SIG-M5 treated with dmso at 0.1 percent for 504 hours (cell line): ENCODE data around the gene METTL8.
A peak's percentile ranks its signal among the peaks of the same experiment; 100 is the strongest.
"Not testable (repeated sequence)": the region's sequence is repeated elsewhere in the genome, so short reads cannot be mapped to it uniquely, and the experiment has no call there.

Source experiments
- DNase-seq: peaks from one replicate; lab custom pipeline; 2025; ENCODE audit not compliant: unreplicated experiment; lab: John Stamatoyannopoulos, UW

The METTL8 gene

DNA sequence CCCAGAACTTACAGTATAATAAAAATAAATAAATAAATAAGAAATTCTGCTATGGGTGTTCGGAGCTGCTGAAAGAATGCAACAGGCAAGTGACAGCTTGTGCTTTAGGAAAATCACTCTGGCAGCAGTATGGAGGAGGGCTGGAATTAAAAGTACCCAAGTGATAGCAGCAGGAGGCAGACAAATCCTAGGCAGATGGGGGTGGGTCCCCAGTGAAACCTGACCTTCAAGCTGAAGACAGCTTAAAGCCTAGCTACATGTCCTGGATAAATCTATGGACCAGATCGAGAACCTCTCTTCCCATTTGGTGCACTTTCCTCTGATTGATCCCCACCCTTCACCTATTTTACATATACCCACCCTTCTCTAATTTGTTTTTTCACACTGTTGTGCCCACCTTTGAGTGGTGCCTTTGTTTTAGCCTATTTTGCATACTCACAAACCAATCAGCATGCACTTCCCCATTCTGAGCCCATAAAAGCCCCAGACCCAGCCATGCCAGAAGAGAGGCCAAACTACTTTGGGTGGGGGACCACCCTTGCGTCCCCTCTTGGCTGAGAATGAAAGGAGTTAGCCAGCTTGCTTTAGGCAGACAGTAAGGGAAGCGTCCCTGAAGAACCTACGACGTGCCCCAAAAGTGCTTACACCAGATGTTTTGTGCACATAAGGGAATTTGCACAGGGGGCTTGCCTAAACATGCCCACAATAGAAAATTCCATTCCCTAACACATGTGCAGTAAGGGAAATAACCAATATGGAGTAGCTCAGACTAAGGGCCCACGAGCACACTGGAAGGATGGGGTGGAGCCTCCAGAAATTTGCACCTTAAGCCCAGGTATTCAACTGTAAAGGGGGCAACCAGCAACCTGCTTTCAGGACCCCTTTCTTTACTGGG lies 3.0 kb downstream of the METTL8 start:
- no peak for DNase-seq

DNA sequence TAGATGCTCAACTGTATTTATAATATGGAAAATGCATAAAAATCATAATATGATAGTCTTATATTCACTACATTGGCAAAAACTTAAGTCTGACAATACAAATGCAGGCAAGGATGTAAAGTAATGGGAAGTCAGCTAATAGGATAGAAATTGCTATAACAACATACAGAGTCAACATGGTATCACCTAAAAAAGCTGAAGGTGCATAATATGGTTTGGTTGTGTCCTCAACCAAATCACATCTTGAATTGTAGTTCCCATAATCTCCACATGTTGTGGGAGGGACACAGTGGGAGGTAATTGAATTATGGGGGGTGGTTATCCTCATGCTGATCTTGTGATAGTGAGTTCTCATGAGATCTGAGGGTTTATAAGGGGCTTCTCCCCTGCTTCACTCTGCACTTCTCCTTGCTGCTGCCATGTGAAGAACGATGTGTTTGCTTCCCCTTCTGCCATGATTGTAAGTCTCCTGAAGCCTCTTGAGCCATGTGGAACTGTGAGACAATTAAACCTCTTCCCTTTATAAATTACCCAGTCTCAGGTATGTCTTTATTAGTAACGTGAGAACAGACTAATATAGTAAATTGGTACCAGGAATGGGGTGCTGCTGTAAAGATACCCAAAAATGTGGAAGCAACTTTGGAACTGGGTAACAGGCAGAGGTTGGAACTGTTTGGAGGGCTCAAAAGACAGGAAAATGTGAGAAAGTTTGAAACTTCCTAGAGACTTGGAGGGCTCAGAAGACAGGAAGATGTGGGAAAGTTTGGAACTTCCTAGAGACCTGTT lies 10.9 kb downstream of the METTL8 start:
- DNase-seq = not testable (repeated sequence)

GRCh38 chr2:171420728-171421563 lies 12.8 kb downstream of the METTL8 start:
- DNase-seq = no peak

GRCh38 chr2:171419333-171419732 lies 14.5 kb downstream of the METTL8 start:
- no peak for DNase-seq

GRCh38 chr2:171416009-171416926 lies 17.5 kb downstream of the METTL8 start:
- DNase-seq = peak; percentile 75

DNA sequence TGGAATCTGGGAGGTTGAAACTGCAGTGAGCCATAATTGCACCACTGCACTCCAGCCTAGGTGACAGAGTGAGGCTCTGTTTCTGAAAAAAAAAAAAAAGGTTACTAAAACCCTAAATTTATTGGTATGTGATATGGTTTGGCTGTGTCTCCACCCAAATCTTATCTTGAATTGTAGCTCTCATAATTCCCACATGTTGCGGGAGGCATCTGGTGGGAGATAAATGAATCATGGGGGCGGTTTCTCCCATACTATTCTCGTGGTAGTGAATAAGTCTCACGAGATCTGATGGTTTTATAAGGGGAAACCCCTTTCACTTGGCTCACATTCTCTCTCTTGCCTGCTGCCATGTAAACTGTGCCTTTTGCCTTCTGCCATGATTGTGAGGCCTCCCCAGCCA lies 19.1 kb downstream of the METTL8 start:
- DNase-seq = not testable (repeated sequence)

DNA sequence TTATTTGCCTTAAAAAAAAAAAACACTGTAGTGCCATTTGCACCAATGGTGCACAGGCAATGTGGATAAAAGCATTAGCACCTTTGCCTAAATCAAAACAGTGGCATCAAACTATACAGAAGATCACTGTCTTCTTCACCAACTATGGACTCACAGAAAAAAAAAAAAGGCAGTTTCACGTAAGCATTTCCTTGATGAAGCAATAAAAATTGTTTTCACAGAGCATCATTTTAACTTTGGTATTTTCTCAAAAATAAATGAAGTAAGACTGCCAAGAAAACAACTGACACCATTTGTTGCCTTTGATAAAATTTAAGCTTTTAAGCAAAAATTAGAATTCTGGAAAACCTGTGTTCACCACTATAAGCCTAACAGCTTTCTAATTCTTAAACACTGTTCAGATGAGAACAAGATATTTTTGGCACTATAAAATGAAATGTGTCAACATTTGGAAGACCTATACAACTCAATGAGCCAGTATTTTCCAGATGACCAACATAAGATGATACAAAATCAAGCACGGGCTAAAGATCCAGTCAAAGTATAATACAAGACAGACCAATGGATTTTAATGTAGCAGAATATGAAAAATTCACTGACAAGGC lies 21.1 kb downstream of the METTL8 start:
- no peak for DNase-seq

DNA sequence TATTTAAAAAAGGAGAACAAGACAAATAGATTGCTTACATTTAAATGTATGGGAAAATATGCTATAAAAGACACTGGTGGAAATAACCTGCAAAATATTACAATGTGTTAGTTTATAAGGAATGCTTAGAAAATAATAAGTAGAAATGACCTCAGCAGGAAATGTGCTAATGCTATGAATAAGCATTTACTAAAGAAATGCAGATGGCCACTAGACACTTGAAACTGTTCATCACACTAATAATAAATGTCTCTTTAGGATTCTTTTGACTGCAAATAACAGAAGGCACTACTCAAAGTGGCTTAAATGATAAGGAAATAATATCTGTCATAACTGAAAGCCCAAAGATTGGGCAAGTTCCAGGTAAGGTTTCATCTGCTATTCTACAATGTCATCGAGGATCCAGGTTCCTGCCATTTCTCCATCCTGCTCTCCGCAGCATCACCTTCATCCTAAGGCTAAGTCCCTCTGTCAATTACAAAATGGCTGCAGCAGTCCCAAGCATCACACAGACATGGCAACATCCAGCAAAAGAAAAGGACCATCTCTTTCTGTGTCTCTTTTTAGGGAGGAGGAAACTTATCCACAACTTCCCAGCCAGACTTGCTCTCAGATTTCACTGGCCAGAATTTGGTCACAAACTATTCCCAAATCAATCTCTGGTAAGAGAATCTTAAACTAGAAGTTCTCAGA lies 21.9 kb downstream of the METTL8 start:
- no peak for DNase-seq

DNA sequence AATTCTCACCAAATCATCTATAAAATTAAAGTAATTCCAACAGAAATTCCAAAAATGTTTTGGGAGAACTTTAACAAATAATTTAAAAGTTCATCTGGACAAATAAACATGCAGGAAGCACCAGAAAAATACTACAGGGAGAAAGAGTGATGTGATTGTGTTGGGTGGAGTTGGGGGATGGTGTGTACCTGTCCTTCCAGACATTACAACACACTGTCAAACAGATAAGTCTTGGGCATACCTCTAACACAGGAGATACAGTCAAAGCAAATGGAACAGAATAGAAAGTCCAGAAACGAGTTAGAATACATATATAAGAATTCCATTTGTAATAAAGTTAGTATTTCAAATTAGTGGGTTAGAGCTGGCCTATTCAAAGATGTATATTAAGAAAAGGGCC lies 22.6 kb downstream of the METTL8 start:
- DNase-seq = no peak

DNA sequence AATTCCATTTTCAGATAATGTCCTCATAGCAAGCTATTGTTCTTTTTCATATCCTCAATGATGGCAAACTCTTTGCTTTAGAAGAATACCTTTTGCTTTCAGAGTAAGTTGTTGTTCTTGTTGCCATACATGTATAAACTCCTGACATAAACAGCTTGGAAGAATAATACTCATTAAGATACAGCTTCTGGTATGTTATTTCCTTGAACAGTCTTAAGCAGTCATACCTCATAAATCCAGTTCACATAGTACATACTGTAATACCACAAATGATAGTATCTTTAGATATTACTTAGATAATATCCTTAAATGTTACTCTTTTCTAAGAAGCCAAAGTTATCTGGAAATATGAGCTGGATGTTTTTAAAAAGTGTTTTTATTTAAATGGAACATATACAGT lies 23.2 kb downstream of the METTL8 start:
- DNase-seq = no peak

GRCh38 chr2:171410101-171410500 lies 23.7 kb downstream of the METTL8 start:
- DNase-seq = no peak

- DNase-seq = no peak
These were observed 24.3 kb downstream of the METTL8 start for GRCh38 chr2:171409436-171409971.

DNA sequence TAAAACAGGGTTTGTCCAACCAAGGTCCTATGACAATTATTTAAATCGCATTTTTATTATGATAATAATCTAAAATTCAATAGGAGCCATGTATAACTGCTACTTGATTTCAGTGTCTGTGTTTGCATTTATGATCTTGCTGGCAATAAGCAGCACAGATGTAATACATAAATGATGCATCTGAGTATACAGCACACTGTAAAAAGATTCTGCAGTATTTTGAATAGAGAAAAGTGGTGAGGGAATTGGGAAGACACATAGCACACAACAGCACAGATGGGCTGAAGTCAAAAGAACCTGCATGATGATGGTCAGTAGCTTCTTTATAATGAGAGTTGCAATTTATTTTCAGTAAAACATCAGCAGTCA lies 26.1 kb downstream of the METTL8 start:
- DNase-seq = no peak

- DNase-seq = no peak
These were observed 26.6 kb downstream of the METTL8 start for GRCh38 chr2:171407030-171407675.

GRCh38 chr2:171406044-171406443 lies 27.7 kb downstream of the METTL8 start:
- DNase-seq = no peak

GRCh38 chr2:171405546-171405945 lies 28.2 kb downstream of the METTL8 start:
- DNase-seq = no peak

- DNase-seq = no peak
These were observed 29.1 kb downstream of the METTL8 start for GRCh38 chr2:171404719-171405118.

DNA sequence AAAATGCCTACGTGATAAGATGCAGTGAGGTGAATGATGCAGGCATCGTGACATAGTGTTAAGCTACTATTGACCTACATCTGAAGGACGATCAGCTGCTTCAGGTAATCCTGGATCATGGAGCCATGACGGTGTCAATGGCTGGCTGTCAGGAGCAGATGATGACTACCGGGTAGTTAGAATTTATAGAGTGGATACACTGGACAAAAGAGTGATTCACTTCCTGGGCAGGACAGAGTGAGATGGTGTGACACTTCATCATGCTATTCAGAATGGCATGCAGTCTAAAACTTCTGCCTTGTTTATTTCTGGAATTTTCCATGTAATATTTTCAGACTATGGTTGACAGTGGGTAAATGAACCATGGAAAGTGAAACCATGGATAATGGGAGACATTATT lies 29.5 kb downstream of the METTL8 start:
- DNase-seq = no peak
